Colonic mucosa (tissue), 4 donors: ENCODE measurements around the gene AP3B1. TPM values are rescaled to one million over a fixed set of nuclear protein-coding genes. Genes with fewer than 3 reads are reported as not detected.

Experiments
- DNase-seq: peaks from one replicate; pipeline ENCODE4 v3.0.0-alpha.2; 2020
- H3K27ac ChIP-seq: fragments of 200-600 bp; one replicate; pipeline ENCODE4 v1.8.0; 2021
- H3K27me3 ChIP-seq: fragments of 200-600 bp; one replicate; pipeline ENCODE4 v1.8.0; 2021
- H3K36me3 ChIP-seq: fragments of 200-600 bp; one replicate; pipeline ENCODE4 v1.8.0; 2021
- H3K4me1 ChIP-seq: fragments of 200-600 bp; one replicate; pipeline ENCODE4 v1.8.0; 2021; ENCODE audit warnings: mild to moderate bottlenecking
- H3K4me3 ChIP-seq: fragments of 200-600 bp; one replicate; pipeline ENCODE4 v1.8.0; 2021
- H3K9ac ChIP-seq, 2 donors: one replicate each; pipeline ENCODE4 v1.7.0; 2013; ENCODE audit warnings: control low read depth in 2 of 2, low read depth in 2 of 2, low read length in 2 of 2
- H3K9me3 ChIP-seq: fragments of 200-600 bp; one replicate; pipeline ENCODE4 v1.8.0; 2021
- intact Hi-C: fragments of 100-400 bp; cut with DNase I; formaldehyde crosslinking; loops from one replicate; pipeline ENCODE4 v1.14.1; 2022
- total RNA-seq, 2 donors: library from RNA; stranded (reverse); fragmentation: NEBNext Ultra II Directional in 1 of 2; extraction: Animal tissue kit (Norgen Biotek cat#: 25700) in 1 of 2; gene quantifications; one replicate each; pipeline ENCODE4 v1.2.1, GENCODE V29; 2021
- TF ChIP-seq, protein P1 (sequence below): fragments of 200-600 bp; IDR thresholded peaks from one replicate; pipeline ENCODE4 v1.8.0; 2022; ENCODE audit warnings: antibody characterized with exemption, mild to moderate bottlenecking
- donor health status: healthy.
- donor health status: DM: no; HTN: no; CAD: no.
- donor health status: DM: no; HTN: no; CAD: no.

Gene AP3B1
- total RNA-seq, 2 donors from 2014 or later: 53.3 to 62.6 TPM

DNA sequence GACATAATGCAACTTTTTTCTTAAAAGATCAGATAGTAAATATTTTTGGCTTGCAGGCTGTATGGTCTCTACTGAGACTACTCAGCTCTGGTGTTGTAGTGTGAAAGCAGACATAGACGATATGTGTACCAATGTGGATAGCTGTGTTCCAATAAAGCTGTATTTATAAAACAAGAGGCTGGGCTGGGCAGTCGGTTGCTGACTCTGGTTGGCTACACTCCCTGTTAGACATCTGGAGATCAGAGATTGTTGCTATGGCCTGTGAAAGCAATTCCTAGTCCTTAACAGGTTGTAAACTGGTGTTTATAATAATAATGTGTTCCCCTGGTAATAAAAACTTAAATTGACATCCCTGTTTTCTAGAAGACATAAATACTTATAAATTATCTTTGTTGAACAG lies 41.5 kb upstream of the AP3B1 start:
- no peak overlapping the region for H3K9ac ChIP-seq
- H3K4me3 ChIP-seq: no peak overlapping the region
- intact Hi-C loops: no loop called here
- no peaks in the 10 kb centered on the region for H3K9me3 ChIP-seq
- no peak overlapping the region for H3K27ac ChIP-seq
- H3K4me1 ChIP-seq: no peaks in the 10 kb centered on the region
- no peak for DNase-seq
- TF ChIP-seq, protein P1, sequence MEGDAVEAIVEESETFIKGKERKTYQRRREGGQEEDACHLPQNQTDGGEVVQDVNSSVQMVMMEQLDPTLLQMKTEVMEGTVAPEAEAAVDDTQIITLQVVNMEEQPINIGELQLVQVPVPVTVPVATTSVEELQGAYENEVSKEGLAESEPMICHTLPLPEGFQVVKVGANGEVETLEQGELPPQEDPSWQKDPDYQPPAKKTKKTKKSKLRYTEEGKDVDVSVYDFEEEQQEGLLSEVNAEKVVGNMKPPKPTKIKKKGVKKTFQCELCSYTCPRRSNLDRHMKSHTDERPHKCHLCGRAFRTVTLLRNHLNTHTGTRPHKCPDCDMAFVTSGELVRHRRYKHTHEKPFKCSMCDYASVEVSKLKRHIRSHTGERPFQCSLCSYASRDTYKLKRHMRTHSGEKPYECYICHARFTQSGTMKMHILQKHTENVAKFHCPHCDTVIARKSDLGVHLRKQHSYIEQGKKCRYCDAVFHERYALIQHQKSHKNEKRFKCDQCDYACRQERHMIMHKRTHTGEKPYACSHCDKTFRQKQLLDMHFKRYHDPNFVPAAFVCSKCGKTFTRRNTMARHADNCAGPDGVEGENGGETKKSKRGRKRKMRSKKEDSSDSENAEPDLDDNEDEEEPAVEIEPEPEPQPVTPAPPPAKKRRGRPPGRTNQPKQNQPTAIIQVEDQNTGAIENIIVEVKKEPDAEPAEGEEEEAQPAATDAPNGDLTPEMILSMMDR: no peak
- H3K36me3 ChIP-seq: no peaks in the 10 kb centered on the region
- no peaks in the 10 kb centered on the region for H3K27me3 ChIP-seq

DNA sequence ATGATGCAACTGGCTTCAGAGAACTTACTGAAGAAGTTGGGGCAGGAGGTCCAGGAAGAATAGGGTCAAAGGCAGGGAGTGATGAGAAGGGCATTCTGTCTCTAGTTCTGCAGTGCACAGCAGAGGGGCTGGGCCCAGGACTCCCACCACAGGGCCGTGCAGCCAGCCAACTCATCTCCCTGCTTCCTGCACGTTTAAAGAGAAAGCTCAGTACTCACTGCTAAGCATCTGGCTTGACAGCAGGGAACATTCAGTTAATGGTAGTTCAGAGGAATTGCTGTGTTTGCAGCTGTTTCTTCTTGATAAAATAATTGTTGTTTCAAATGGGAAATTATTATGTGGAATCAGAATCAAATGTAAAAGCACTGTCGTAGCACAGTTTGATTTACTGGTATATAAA lies 40.3 kb upstream of the AP3B1 start:
- no peaks in the 10 kb centered on the region for H3K36me3 ChIP-seq
- no peak overlapping the region for H3K4me3 ChIP-seq
- no peaks in the 10 kb centered on the region for H3K9me3 ChIP-seq
- DNase-seq: no peak
- intact Hi-C loops: no loop called here
- no peaks in the 10 kb centered on the region for H3K27me3 ChIP-seq
- H3K4me1 ChIP-seq: no peaks in the 10 kb centered on the region
- H3K27ac ChIP-seq: no peak overlapping the region
- TF ChIP-seq, protein P1: no peak
- H3K9ac ChIP-seq: no peak overlapping the region

DNA sequence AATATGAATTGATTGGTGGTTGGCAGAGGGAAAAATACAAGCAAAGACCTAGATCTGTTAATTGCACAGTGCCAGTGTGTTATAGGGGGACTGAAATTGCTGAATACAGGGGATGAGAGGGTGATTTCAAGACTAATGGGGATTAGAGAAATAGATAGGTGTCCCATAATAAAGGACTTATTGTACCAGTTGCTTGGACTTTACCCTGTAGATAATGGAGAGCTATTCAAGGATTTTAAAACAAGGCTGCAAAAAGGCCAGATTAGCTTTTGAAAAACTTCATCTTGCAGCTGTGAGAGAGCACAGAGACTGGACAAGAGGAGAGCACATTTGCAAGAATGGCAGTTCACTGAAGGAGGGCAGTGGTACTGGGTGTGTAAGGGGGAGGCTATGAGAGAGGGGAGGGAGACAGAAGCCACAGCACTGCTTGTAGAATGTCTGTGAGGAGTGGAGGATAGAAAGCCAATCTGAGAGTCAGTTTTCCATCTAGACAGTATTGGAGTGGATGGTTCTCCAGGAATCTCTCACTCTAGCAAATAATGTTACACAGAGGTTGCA lies 37.1 kb upstream of the AP3B1 start:
- no peak for DNase-seq
- Histone ChIP-seq H3K36me3 (no peaks in the 10 kb centered on the region), H3K27me3 (no peaks in the 10 kb centered on the region), H3K4me3 (no peak overlapping the region), H3K27ac (no peak overlapping the region), H3K9ac (no peak overlapping the region), H3K4me1 (no peaks in the 10 kb centered on the region), H3K9me3 (no peaks in the 10 kb centered on the region)
- intact Hi-C loops: no loop called here
- TF ChIP-seq, protein P1: no peak

DNA sequence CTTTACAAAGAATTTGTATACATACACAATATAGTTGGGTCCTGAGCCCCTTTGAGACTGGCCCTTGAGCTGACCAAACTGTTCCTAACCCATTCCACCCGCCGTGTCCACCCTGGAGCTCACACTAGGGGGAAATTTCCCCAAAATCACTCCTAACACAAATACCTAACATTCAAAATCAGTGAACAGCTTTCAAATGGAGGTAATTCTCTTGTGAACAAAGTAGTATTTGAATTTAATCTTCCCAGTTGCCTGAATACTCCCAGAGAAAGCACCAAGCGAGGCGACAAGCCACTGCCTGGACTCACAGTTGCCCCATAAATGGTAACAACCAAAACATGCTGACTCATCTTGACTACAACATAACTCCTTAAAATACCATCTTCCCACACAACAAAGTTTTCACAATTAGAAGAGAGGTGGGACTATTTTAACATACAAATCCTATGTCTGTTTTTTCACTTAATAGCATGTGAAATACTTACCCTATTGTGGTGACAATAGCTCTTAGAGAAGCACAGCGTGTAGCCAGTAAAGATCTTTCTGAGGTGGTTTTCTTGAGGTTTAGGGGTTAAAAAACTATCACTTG lies 34.2 kb upstream of the AP3B1 start:
- Histone ChIP-seq H3K9ac (no peak overlapping the region), H3K4me1 (no peaks in the 10 kb centered on the region), H3K4me3 (no peak overlapping the region), H3K27ac (no peak overlapping the region), H3K9me3 (no peaks in the 10 kb centered on the region), H3K36me3 (no peaks in the 10 kb centered on the region), H3K27me3 (no peaks in the 10 kb centered on the region)
- TF ChIP-seq, protein P1: no peak
- no peak for DNase-seq
- intact Hi-C loops: no loop called here

DNA sequence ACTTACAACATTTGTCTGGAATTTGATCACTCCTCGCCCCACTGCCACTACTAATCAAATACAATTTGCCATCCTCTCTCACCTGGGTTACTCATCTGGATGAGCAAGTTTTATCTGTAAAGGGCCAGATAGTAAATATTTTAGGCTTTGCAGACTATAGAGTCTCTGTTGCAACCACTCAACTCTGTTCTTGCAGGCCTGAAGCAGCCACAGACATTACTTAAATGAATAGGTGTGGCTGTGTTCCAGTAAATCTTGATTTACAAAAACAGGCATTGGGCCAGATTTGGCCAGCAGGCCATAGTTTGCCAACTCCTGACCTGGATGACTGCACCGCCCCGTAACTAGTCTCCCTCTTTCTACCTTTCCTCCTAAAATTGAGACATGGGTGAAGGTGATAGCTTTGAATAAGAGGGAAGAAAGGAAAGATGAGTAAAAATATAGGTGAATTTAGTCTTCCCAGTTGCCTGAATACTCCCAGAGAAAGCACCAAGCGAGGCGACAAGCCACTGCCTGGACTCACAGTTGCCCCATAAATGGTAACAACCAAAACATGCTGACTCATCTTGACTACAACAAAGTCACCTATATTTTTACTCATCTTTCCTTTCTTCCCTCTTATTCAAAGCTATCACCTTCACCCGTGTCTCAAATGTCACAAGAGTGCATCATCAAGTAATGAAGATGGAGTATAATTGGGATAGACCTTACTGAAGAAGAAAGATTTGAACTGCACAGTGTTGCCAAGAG lies 33.4 kb upstream of the AP3B1 start:
- Histone ChIP-seq H3K9me3 (no peaks in the 10 kb centered on the region), H3K9ac (no peak overlapping the region), H3K36me3 (no peaks in the 10 kb centered on the region), H3K4me3 (no peak overlapping the region), H3K4me1 (no peaks in the 10 kb centered on the region), H3K27me3 (no peaks in the 10 kb centered on the region), H3K27ac (no peak overlapping the region)
- intact Hi-C loops: no loop called here
- no peak for DNase-seq
- TF ChIP-seq, protein P1: no peak
